GM12864 (cell line): ENCODE measurements around the gene ATP7A.

Source experiments
- DNase-seq: peaks from one replicate; pipeline ENCODE4 v3.0.0-alpha.2; 2011; ENCODE audit warnings: low read depth
- H3K4me3 ChIP-seq: 2 replicates; pipeline ENCODE4 v1.5.1; 2011; ENCODE audit warnings: mild to moderate bottlenecking, low read depth, low read length, control low read depth
- CTCF ChIP-seq: IDR thresholded peaks from 2 replicates; pipeline ENCODE4 v1.5.1; 2011; ENCODE audit warnings: low read depth, mild to moderate bottlenecking, moderate library complexity, low read length, control low read depth, inconsistent platforms; ENCODE audit errors: missing control alignments

Gene ATP7A

DNA sequence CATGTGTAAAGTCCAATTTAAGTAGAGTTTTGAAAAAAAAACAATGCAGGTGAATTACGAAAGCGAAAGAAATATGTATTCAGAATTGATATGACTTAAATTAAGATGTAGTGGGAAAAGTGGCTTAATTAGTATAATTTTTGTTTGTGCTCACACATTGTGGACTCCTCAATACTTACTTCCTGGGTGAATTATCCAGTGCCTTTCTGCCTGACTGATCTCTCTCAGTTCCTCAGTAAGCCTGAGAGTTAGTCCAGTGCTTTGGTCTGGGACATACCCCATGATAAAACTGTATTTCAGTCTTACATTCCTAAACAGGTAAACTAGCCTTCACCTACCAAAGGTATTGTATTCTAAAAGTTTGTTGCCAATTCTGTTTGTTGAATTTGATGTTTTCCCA lies 50.6 kb downstream of the ATP7A start:
- TF ChIP-seq CTCF = no peak
- no peak overlapping the region for H3K4me3 ChIP-seq

DNA sequence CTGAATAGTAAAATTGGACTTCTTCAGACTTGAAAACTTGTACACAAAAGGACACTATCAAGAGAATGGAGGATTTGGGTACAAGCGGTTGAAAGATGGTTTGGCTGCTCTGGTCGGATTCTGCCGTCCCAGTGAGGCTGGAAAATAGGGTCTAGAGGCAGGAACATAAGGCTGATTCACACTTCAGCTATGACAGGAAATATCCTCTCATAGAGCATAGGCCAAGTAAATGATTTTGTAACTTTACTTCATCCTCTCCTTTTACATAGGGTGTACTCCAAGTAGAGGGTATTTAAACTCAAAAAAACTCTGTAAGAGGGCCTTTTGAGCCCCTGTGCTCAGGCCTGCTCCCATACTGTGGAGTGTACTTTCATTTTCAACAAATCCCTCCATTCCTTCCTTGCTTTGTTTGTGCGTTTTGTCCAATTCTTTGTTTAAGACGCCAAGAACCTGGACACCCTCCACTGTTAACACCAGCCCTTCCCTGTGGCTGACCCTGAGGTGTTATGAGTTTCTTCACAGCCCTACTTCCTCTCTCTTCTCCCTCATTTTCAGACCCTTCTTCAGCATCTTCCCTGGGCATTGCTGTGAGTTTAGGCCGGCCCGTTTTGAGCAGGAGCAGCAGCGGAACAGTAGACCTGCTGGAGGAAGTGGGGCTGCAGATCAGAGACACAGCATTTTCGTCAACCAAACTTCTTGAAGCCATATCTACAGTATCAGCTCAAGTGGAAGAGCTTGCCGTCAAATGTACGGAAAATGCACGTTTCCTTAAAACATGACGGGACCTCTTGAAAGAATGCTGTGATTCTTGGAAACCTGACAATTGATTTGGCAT lies 51.8 kb downstream of the ATP7A start:
- no peak overlapping the region for H3K4me3 ChIP-seq
- no peak for TF ChIP-seq CTCF
- DNase-seq = no peak

More for the DNA sequence above, 50.6 kb downstream of the ATP7A start:
- no peak for DNase-seq

DNA sequence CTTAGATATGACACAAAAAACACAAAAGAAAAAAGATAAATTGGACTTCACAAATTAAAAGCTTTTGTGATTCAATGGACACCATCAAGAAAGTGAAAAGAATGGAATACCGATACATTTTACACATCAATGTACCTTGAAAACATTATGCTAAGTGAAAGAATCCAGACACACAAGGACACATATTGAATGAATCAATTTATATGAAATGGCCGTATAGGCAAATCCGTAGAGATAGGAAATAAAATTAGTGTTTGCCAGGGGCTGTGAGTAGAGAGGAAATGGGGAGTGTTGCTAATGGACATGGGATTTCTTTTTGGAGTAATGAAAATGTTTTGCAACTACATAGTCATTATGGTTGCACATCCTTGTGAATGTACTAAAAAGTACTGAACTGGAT lies 55.9 kb downstream of the ATP7A start:
- TF ChIP-seq CTCF = no peak
- no peak for DNase-seq
- H3K4me3 ChIP-seq = no peak overlapping the region

DNA sequence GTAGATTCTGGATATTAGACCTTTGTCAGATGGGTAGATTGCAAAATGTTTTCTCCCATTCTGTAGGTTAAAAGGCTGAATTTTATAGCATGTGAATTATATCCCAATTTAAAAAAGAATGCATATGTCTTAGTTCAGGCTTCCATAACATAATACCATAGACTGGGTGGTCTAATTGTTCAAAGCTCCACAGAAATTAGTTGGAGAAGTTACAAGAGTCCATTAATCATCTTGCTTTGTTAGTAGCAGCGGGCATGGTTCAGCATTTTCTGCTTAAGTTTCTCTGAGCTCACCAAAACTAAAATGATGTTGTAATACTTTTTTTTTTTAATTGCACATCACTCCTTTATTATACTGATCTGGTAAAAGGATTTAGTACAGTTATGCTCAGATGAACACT lies 57.1 kb downstream of the ATP7A start:
- no peak for TF ChIP-seq CTCF
- DNase-seq = no peak
- H3K4me3 ChIP-seq = no peak overlapping the region

DNA sequence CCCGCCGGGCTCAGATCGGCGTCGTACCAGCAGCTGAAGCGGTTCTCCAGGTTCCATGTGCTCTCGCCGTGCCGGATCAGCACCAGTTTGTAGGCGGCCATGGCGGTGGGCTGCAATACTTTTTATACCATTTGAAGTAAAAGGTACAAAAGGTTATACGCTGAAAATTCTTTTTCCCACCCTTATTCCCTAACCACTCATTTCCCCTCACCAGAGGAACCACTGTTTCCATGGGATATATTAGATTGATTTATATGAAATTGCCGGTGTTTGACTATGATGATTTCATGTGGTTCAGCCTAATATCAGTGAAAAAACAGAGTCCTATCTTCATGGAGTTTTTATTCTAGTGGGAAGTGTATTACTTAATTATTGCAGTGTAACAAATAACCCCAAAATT lies 59.0 kb downstream of the ATP7A start, which contains the start of gene PGAM4:
PGAM4 (minus strand) TSS at position 101 of the 400 bp plus-strand sequence; CDS start at position 101, 0 bp downstream.
- no peak for DNase-seq
- no peak within 1 kb of the TSS for H3K4me3 ChIP-seq
- no peak for TF ChIP-seq CTCF

- DNase-seq = no peak
- no peak for TF ChIP-seq CTCF
- no peak overlapping the region for H3K4me3 ChIP-seq
These were observed 65.3 kb downstream of the ATP7A start for GRCh38 chrX:77975755-77976154.

GRCh38 chrX:77977095-77977494 lies 66.6 kb downstream of the ATP7A start:
- no peak for TF ChIP-seq CTCF
- DNase-seq = no peak
- no peak overlapping the region for H3K4me3 ChIP-seq
